Mucosa of stomach (tissue), 1 donor: ENCODE results near the gene USH2A.

Experiments used
- H3K27me3 ChIP-seq: one replicate; pipeline ENCODE4 v1.7.0; 2013; ENCODE audit warnings: mild to moderate bottlenecking, low read length; ENCODE audit not compliant: control insufficient read depth, insufficient read depth
- H3K36me3 ChIP-seq: one replicate; pipeline ENCODE4 v1.7.0; 2013; ENCODE audit warnings: low read length; ENCODE audit not compliant: control insufficient read depth, insufficient read depth
- H3K4me1 ChIP-seq: one replicate; pipeline ENCODE4 v1.7.0; 2013; ENCODE audit warnings: mild to moderate bottlenecking, low read length; ENCODE audit not compliant: control insufficient read depth, insufficient read depth
- H3K4me3 ChIP-seq: one replicate; pipeline ENCODE4 v1.7.0; 2013; ENCODE audit warnings: low read length
- H3K9ac ChIP-seq: one replicate; pipeline ENCODE4 v1.7.0; 2013; ENCODE audit warnings: mild to moderate bottlenecking, low read length, moderate library complexity
- H3K9me3 ChIP-seq: one replicate; pipeline ENCODE4 v1.7.0; 2013; ENCODE audit warnings: mild to moderate bottlenecking, low read length, moderate library complexity; ENCODE audit not compliant: control insufficient read depth
- donor health status: Pancreatic carcinoma.

USH2A gene

GRCh38 chr1:215600258-215600792, 822.9 kb downstream of the USH2A start:
- Histone ChIP-seq H3K4me3 (no peak overlapping the region), H3K9ac (no peak overlapping the region), H3K27me3 (no peaks in the 10 kb centered on the region), H3K4me1 (no peaks in the 10 kb centered on the region), H3K9me3 (no peaks in the 10 kb centered on the region), H3K36me3 (no peaks in the 10 kb centered on the region)

- Histone ChIP-seq H3K36me3 (no peaks in the 10 kb centered on the region), H3K4me3 (no peak overlapping the region), H3K9ac (no peak overlapping the region), H3K27me3 (no peaks in the 10 kb centered on the region), H3K4me1 (no peaks in the 10 kb centered on the region), H3K9me3 (no peaks in the 10 kb centered on the region)
Observed at GRCh38 chr1:215599418-215600074, 823.7 kb downstream of the USH2A start.

GRCh38 chr1:215597961-215598360, 825.3 kb downstream of the USH2A start:
- H3K27me3 ChIP-seq, result no peaks in the 10 kb centered on the region
- no peaks in the 10 kb centered on the region for H3K9me3 ChIP-seq
- no peak overlapping the region for H3K4me3 ChIP-seq
- no peaks in the 10 kb centered on the region for H3K4me1 ChIP-seq
- H3K36me3 ChIP-seq, result no peaks in the 10 kb centered on the region
- H3K9ac ChIP-seq, result no peak overlapping the region

GRCh38 chr1:215595231-215595630, 828.0 kb downstream of the USH2A start:
- H3K9ac ChIP-seq, result no peak overlapping the region
- no peaks in the 10 kb centered on the region for H3K9me3 ChIP-seq
- H3K4me3 ChIP-seq, result no peak overlapping the region
- H3K27me3 ChIP-seq, result no peaks in the 10 kb centered on the region
- no peaks in the 10 kb centered on the region for H3K4me1 ChIP-seq
- H3K36me3 ChIP-seq, result no peaks in the 10 kb centered on the region

GRCh38 chr1:215594640-215595039, 828.6 kb downstream of the USH2A start:
- no peaks in the 10 kb centered on the region for H3K4me1 ChIP-seq
- H3K9me3 ChIP-seq, result no peaks in the 10 kb centered on the region
- H3K36me3 ChIP-seq, result no peaks in the 10 kb centered on the region
- H3K9ac ChIP-seq, result no peak overlapping the region
- H3K4me3 ChIP-seq, result no peak overlapping the region
- H3K27me3 ChIP-seq, result no peaks in the 10 kb centered on the region

- no peak overlapping the region for H3K9ac ChIP-seq
- no peak overlapping the region for H3K4me3 ChIP-seq
- H3K27me3 ChIP-seq, result no peaks in the 10 kb centered on the region
- H3K36me3 ChIP-seq, result no peaks in the 10 kb centered on the region
- no peaks in the 10 kb centered on the region for H3K4me1 ChIP-seq
- H3K9me3 ChIP-seq, result no peaks in the 10 kb centered on the region
Observed at GRCh38 chr1:215590779-215591491, 832.3 kb downstream of the USH2A start.

- Histone ChIP-seq H3K9me3 (no peaks in the 10 kb centered on the region), H3K27me3 (no peaks in the 10 kb centered on the region), H3K36me3 (no peaks in the 10 kb centered on the region), H3K9ac (no peak overlapping the region), H3K4me3 (no peak overlapping the region), H3K4me1 (no peaks in the 10 kb centered on the region)
Observed at GRCh38 chr1:215589650-215590435, 833.4 kb downstream of the USH2A start.

- H3K4me1 ChIP-seq, result peaks cover 3% of the 10 kb centered on the region
- no peaks in the 10 kb centered on the region for H3K9me3 ChIP-seq
- H3K4me3 ChIP-seq, result no peak overlapping the region
- no peaks in the 10 kb centered on the region for H3K36me3 ChIP-seq
- no peak overlapping the region for H3K9ac ChIP-seq
- no peaks in the 10 kb centered on the region for H3K27me3 ChIP-seq
Observed at GRCh38 chr1:215584389-215584788, 838.9 kb downstream of the USH2A start.

GRCh38 chr1:215583185-215583749, 840.0 kb downstream of the USH2A start:
- no peaks in the 10 kb centered on the region for H3K9me3 ChIP-seq
- no peaks in the 10 kb centered on the region for H3K27me3 ChIP-seq
- no peak overlapping the region for H3K9ac ChIP-seq
- no peak overlapping the region for H3K4me3 ChIP-seq
- no peaks in the 10 kb centered on the region for H3K36me3 ChIP-seq
- peaks cover 3% of the 10 kb centered on the region for H3K4me1 ChIP-seq

- Histone ChIP-seq H3K9me3 (no peaks in the 10 kb centered on the region), H3K27me3 (no peaks in the 10 kb centered on the region), H3K36me3 (no peaks in the 10 kb centered on the region)
Observed at GRCh38 chr1:215581896-215582295, 841.4 kb downstream of the USH2A start.

More at GRCh38 chr1:215581896-215582295, 841.4 kb downstream of the USH2A start:
- H3K4me1 ChIP-seq, result peaks cover 3% of the 10 kb centered on the region
- no peak overlapping the region for H3K9ac ChIP-seq
- H3K4me3 ChIP-seq, result no peak overlapping the region
